ENCODE measurements around the gene KMT2D. TPM values are rescaled to one million over a fixed set of nuclear protein-coding genes. Genes with fewer than 3 reads are reported as not detected.
A peak's percentile ranks its signal among the peaks of the same experiment; 100 is the strongest.

KMT2D gene
- total and polyA plus RNA-seq, 10 of the 15 experiments (the other 5 are each of a cell fraction or from before 2014, with no cell fraction given), result 0.51 to 71.5 (median 10.4) TPM

GRCh38 chr12:49032679-49033447, 27.7 kb downstream of the KMT2D start:
- no peak overlapping the region for H3K4me3 ChIP-seq
- no TSS peak for BruUV-seq (replicated peaks)
- H3K4me1 ChIP-seq (ENCODE audit: control insufficient read depth, insufficient read depth, low read length), result no peaks in the 10 kb centered on the region
- ChIA-PET CTCF (interaction anchor here (0.6 kb wide), 2 partner anchors 66 to 208 kb away, joined by 3 read pairs; no protein-coding TSS in a partner anchor), RAD21 (ENCODE audit: unreplicated experiment) (no interaction called here), POLR2A (interaction anchor here (0.5 to 1.1 kb wide), 3 partner anchors 13 to 25 kb away, joined by 3 read pairs; no protein-coding TSS in a partner anchor), SMC1A (ENCODE audit: uncharacterized antibody, unreplicated experiment) (no interaction called here)
- peaks cover 31 to 42% of the 10 kb centered on the region in 2 experiments for H3K36me3 ChIP-seq (ENCODE audit: control insufficient read depth in 2 of 2, insufficient read depth in 2 of 2, low read length in 1 of 2)
- H2AFZ ChIP-seq (ENCODE audit: control insufficient read depth, low read depth, low read length), result no peak overlapping the region
- H3K27me3 ChIP-seq (replicated peaks in 1 of 2; ENCODE audit: control insufficient read depth in 2 of 2, insufficient read depth in 2 of 2, low read length in 1 of 2), result no peaks in the 10 kb centered on the region
- DNase-seq (ENCODE audit: low read depth, low spot score) (no peak), ATAC-seq (no peak), FAIRE-seq (no peak)
- in situ Hi-C loops (cut with MboI) (no loop called here), intact Hi-C loops (cut with micrococcal nuclease; ENCODE audit: unreplicated experiment) (no loop called here)
- H3K79me2 ChIP-seq (ENCODE audit: control insufficient read depth, insufficient read depth, low read length), result no peaks in the 10 kb centered on the region
- no peaks in the 10 kb centered on the region for H3K9me3 ChIP-seq (replicated peaks; ENCODE audit: control insufficient read depth, insufficient read depth, low read length)
- TF ChIP-seq POLR2A (IDR thresholded peaks at IDR 0.05; ENCODE audit: low read depth, low read length), result peak; percentile 40
- TF ChIP-seq FOXK2 (IDR thresholded peaks at IDR 0.05), result no peak
- 0 out of 2 replicates have a peak, but pooled peaks have one; percentile 17 for TF ChIP-seq POLR2AphosphoS5 (IDR thresholded peaks at IDR 0.05; ENCODE audit: low read length)
- TF ChIP-seq NFIC (IDR thresholded peaks at IDR 0.05; ENCODE audit: low read depth, low read length), result no peak
- H3K9ac ChIP-seq (ENCODE audit: control insufficient read depth, insufficient read depth, low read length), result no peak overlapping the region
- 67% methylated on average over 3 of the region's 3 CpGs for WGBS (ENCODE audit: insufficient coverage, insufficient replicate concordance, low lambda C conversion rate, missing lambda C conversion rate)
- H3K4me2 ChIP-seq (ENCODE audit: control insufficient read depth, insufficient read depth), result no peak overlapping the region
- no peak overlapping the region for H3K27ac ChIP-seq (ENCODE audit: control insufficient read depth, insufficient read depth)
- H4K20me1 ChIP-seq (ENCODE audit: control insufficient read depth, insufficient read depth), result no peaks in the 10 kb centered on the region

- 38% methylated on average over 4 of the region's 4 CpGs for WGBS (ENCODE audit: insufficient coverage, insufficient replicate concordance, low lambda C conversion rate, missing lambda C conversion rate)
- H3K79me2 ChIP-seq (ENCODE audit: control insufficient read depth, insufficient read depth, low read length), result no peaks in the 10 kb centered on the region
- BruUV-seq (replicated peaks), result no TSS peak
- H3K9ac ChIP-seq (ENCODE audit: control insufficient read depth, insufficient read depth, low read length), result no peak overlapping the region
- DNase-seq (ENCODE audit: low read depth, low spot score), result no peak
- in situ Hi-C loops (cut with MboI) (no loop called here), intact Hi-C loops (cut with micrococcal nuclease; ENCODE audit: unreplicated experiment) (no loop called here)
- no peak for TF ChIP-seq SUPT20H (IDR thresholded peaks at IDR 0.05; ENCODE audit: borderline replicate concordance, control insufficient read depth, low read depth, low read length)
- no peak for TF ChIP-seq FOXM1 (IDR thresholded peaks at IDR 0.05; ENCODE audit: low read depth, low read length)
- TF ChIP-seq CHD4 (IDR thresholded peaks at IDR 0.05), result no peak
- TF ChIP-seq POLR2AphosphoS2 (IDR thresholded peaks at IDR 0.05; ENCODE audit: low read depth, low read length), result no peak
- no peak for TF ChIP-seq HCFC1 (IDR thresholded peaks at IDR 0.05; ENCODE audit: low read length)
- no peak for TF ChIP-seq SUZ12 (IDR thresholded peaks at IDR 0.05; ENCODE audit: unreplicated experiment)
- TF ChIP-seq RAD51 (IDR thresholded peaks at IDR 0.05), result no peak
- no peak overlapping the region for H3K4me2 ChIP-seq (ENCODE audit: control insufficient read depth, insufficient read depth)
- H4K20me1 ChIP-seq (ENCODE audit: control insufficient read depth, insufficient read depth), result no peaks in the 10 kb centered on the region
- FAIRE-seq, result no peak
- H3K27me3 ChIP-seq (replicated peaks in 1 of 2; ENCODE audit: control insufficient read depth in 2 of 2, insufficient read depth in 2 of 2, low read length in 1 of 2), result no peaks in the 10 kb centered on the region
- ChIA-PET POLR2A (no interaction called here), CTCF (no interaction called here), RAD21 (ENCODE audit: unreplicated experiment) (no interaction called here), SMC1A (ENCODE audit: uncharacterized antibody, unreplicated experiment) (no interaction called here)
- H3K4me3 ChIP-seq, result no peak overlapping the region
- H2AFZ ChIP-seq (ENCODE audit: control insufficient read depth, low read depth, low read length), result no peak overlapping the region
- no peaks in the 10 kb centered on the region for H3K9me3 ChIP-seq (replicated peaks; ENCODE audit: control insufficient read depth, insufficient read depth, low read length)
- H3K36me3 ChIP-seq (ENCODE audit: control insufficient read depth in 2 of 2, insufficient read depth in 2 of 2, low read length in 1 of 2), result peaks cover 28 to 39% of the 10 kb centered on the region in 2 experiments
- no peak; the same call in 2 of the 3 replicates for ATAC-seq
- no peak overlapping the region for H3K27ac ChIP-seq (ENCODE audit: control insufficient read depth, insufficient read depth)
- no peaks in the 10 kb centered on the region for H3K4me1 ChIP-seq (ENCODE audit: control insufficient read depth, insufficient read depth, low read length)
These were observed 28.3 kb downstream of the KMT2D start for GRCh38 chr12:49032276-49032675.

Data from GM12878 (cell line).